Endothelial cell of umbilical vein (primary cell): Measurements from ENCODE around the gene CLPTM1L. TPM values are rescaled to one million over a fixed set of nuclear protein-coding genes. Genes with fewer than 3 reads are reported as not detected.

Source experiments
- BruUV-seq: library from RNA; stranded (reverse); fragments of 400-500 nt; replicated peaks from 2 replicates; lab custom pipeline; 2021; lab: Mats Ljungman, UMichigan
- CTCF ChIA-PET: fragments of 300-600, 350-600 bp; sonication (Branson Sonifier 250); formaldehyde crosslinking; loops from one replicate; lab custom pipeline; 2021; ENCODE audit warnings: antibody characterized with exemption, inconsistent platforms; lab: Charles Lee
- POLR2A ChIA-PET: fragments of 300-600, 350-600 bp; sonication (Branson Sonifier 250); formaldehyde crosslinking; loops from one replicate; lab custom pipeline; 2021; ENCODE audit warnings: antibody characterized with exemption, inconsistent platforms; lab: Charles Lee
- DNase-seq: peaks from one replicate; pipeline ENCODE4 v3.0.0-alpha.2; 2011; ENCODE audit warnings: low read depth, low spot score
- FAIRE-seq: peaks from 2 replicates; lab custom pipeline; 2011; peaks lifted over from hg19 to GRCh38; lab: Jason Lieb, UNC
- H2AFZ ChIP-seq: 2 replicates; pipeline ENCODE4 v1.6.0; 2012; ENCODE audit warnings: low read depth, low read length, control low read depth, inconsistent platforms
- H3K27ac ChIP-seq: 2 replicates; pipeline ENCODE4 v1.5.1; 2011; ENCODE audit warnings: low read depth, mild to moderate bottlenecking, control low read depth, low read length, moderate library complexity; ENCODE audit not compliant: insufficient read depth
- H3K27me3 ChIP-seq, 2 experiments: 2 replicates each; pipeline versions ENCODE4 v1.6.0 to v1.6.1; 2011; ENCODE audit warnings: low read length in 2 of 2, mixed read lengths in 1 of 2; ENCODE audit not compliant: control insufficient read depth in 2 of 2, insufficient read depth in 2 of 2
- H3K36me3 ChIP-seq, 2 experiments: 2 replicates in 1 of 2; 3 replicates in 1 of 2; pipeline ENCODE4 v1.5.1; 2011; ENCODE audit warnings: low read length in 2 of 2, mild to moderate bottlenecking in 1 of 2, moderate library complexity in 1 of 2; ENCODE audit not compliant: control insufficient read depth in 2 of 2, insufficient read depth in 2 of 2; ENCODE audit errors: extremely low read depth in 1 of 2
- H3K4me1 ChIP-seq: 3 replicates; pipeline ENCODE4 v1.5.1; 2011; ENCODE audit warnings: mild to moderate bottlenecking, low read length; ENCODE audit not compliant: control insufficient read depth, insufficient read depth; ENCODE audit errors: extremely low read depth
- H3K4me2 ChIP-seq: 2 replicates; pipeline ENCODE4 v1.6.1; 2011; ENCODE audit warnings: low read length, control low read depth, mixed read lengths; ENCODE audit not compliant: insufficient read depth
- H3K4me3 ChIP-seq, 3 experiments: fragments of 200-600 bp in 1 of 3; sonication (generic), shearing (Covaris generic) in 1 of 3; replicated peaks in 1 of 3; 2 replicates each; pipeline ENCODE4 v1.5.1; 2011 to 2016; ENCODE audit warnings: control low read depth in 3 of 3, low read length in 3 of 3, mild to moderate bottlenecking in 2 of 3, inconsistent platforms in 1 of 3, low read depth in 1 of 3, moderate library complexity in 1 of 3; ENCODE audit not compliant: insufficient read depth in 1 of 3
- H3K79me2 ChIP-seq: 2 replicates; pipeline ENCODE4 v1.6.0; 2012; ENCODE audit warnings: low read length, inconsistent platforms; ENCODE audit not compliant: control insufficient read depth, insufficient read depth
- H3K9ac ChIP-seq: replicated peaks from 2 replicates; pipeline ENCODE3; 2011; ENCODE audit warnings: low read length, control low read depth; ENCODE audit not compliant: insufficient read depth; ENCODE audit errors: extremely low read depth
- H3K9me1 ChIP-seq: replicated peaks from 3 replicates; pipeline ENCODE4 v1.6.0; 2011; ENCODE audit warnings: mild to moderate bottlenecking, low read length; ENCODE audit not compliant: control insufficient read depth, insufficient read depth; ENCODE audit errors: extremely low read depth
- H3K9me3 ChIP-seq: replicated peaks from 2 replicates; pipeline ENCODE4 v1.5.1; 2012; ENCODE audit warnings: low read length, inconsistent platforms; ENCODE audit not compliant: control insufficient read depth, insufficient read depth
- H4K20me1 ChIP-seq: replicated peaks from 2 replicates; pipeline ENCODE3; 2011; ENCODE audit warnings: mild to moderate bottlenecking, low read length; ENCODE audit not compliant: control insufficient read depth, insufficient read depth; ENCODE audit errors: extremely low read depth
- CTCF ChIP-seq, 2 donors: IDR thresholded peaks; 1 replicate in 1 of 2; 2 replicates in 1 of 2; pipeline ENCODE4 v1.5.1; 2011; ENCODE audit warnings: low read length in 2 of 2, mild to moderate bottlenecking in 2 of 2, moderate library complexity in 2 of 2, control low read depth in 1 of 2, inconsistent platforms in 1 of 2, low read depth in 1 of 2; ENCODE audit not compliant: insufficient read depth in 1 of 2; ENCODE audit errors: extremely low read depth in 1 of 2
- EZH2 ChIP-seq: IDR thresholded peaks from 2 replicates; pipeline ENCODE4 v1.6.1; 2012; ENCODE audit warnings: borderline replicate concordance, low read depth, mild to moderate bottlenecking, moderate library complexity, low read length, inconsistent platforms; ENCODE audit not compliant: severe bottlenecking
- FOS ChIP-seq: IDR thresholded peaks from 2 replicates; pipeline ENCODE4 v1.6.1; 2011; ENCODE audit warnings: mild to moderate bottlenecking, low read length, moderate library complexity, borderline replicate concordance; ENCODE audit not compliant: insufficient read depth
- GATA2 ChIP-seq: IDR thresholded peaks from 2 replicates; pipeline ENCODE4 v1.7.0; 2011; ENCODE audit warnings: low read depth, mild to moderate bottlenecking, moderate library complexity, mixed read lengths, low read length; ENCODE audit not compliant: insufficient read length, insufficient read depth
- JUN ChIP-seq: IDR thresholded peaks from 2 replicates; pipeline ENCODE4 v1.6.1; 2011; ENCODE audit warnings: borderline replicate concordance, low read depth; ENCODE audit not compliant: insufficient read length, insufficient read depth
- MAX ChIP-seq: IDR thresholded peaks from 2 replicates; pipeline ENCODE4 v1.6.1; 2011; ENCODE audit not compliant: insufficient read depth, insufficient read length
- MYC ChIP-seq: IDR thresholded peaks from one replicate; pipeline ENCODE4 v1.6.1; 2011; ENCODE audit warnings: mild to moderate bottlenecking, low read depth, low read length
- POLR2A ChIP-seq: IDR thresholded peaks from 2 replicates; pipeline ENCODE4 v1.6.1; 2012; ENCODE audit warnings: low read depth, mild to moderate bottlenecking, control low read depth, low read length
- POLR2AphosphoS5 ChIP-seq: IDR thresholded peaks from 2 replicates; pipeline ENCODE4 v1.6.1; 2012; ENCODE audit warnings: low read depth, mild to moderate bottlenecking, control low read depth, low read length, moderate library complexity; ENCODE audit not compliant: insufficient read depth
- dilution Hi-C: fragments of 300-500 bp; cut with MboI; formaldehyde crosslinking; loops from one replicate; pipeline ENCODE4 v1.15.0; 2019; ENCODE audit warnings: low sequenced_read_pairs; ENCODE audit not compliant: extremely low pct_ligation_motif_present
- intact Hi-C: fragments of 100-400 bp; cut with micrococcal nuclease; formaldehyde crosslinking; loops from one replicate; pipeline ENCODE4 v1.10.0; 2022
- polyA plus RNA-seq, 4 experiments: library from polyadenylated mRNA; depleted of rRNA in 3 of 4; stranded (reverse) in 3 of 4; unstranded in 1 of 4; fragments of >200 nt; gene quantifications; 2 replicates each; pipeline versions ENCODE4 v1.2.1 to v1.2.3, GENCODE V29; 2011 to 2012; ENCODE audit warnings: missing spikeins in 1 of 4
- total RNA-seq: library from RNA; stranded (reverse); gene quantifications from 2 replicates; pipeline ENCODE4 v1.2.3, GENCODE V29; 2021

CLPTM1L gene
- total and polyA plus RNA-seq, 2 donors (not counting 3 experiments of a cell fraction or from before 2014, with no cell fraction given): 116 to 191 TPM

GRCh38 chr5:1322036-1322900, 22.6 kb downstream of the CLPTM1L start:
- Histone ChIP-seq H3K4me1 (no peaks in the 10 kb centered on the region), H3K4me2 (no peak overlapping the region), H3K9me1 (no peaks in the 10 kb centered on the region), H3K27ac (no peak overlapping the region), H3K79me2 (no peaks in the 10 kb centered on the region), H3K36me3 (peaks cover 14 to 59% of the 10 kb centered on the region in 2 experiments), H3K27me3 (no peaks in the 10 kb centered on the region), H4K20me1 (no peaks in the 10 kb centered on the region), H2AFZ (no peak overlapping the region), H3K9me3 (no peaks in the 10 kb centered on the region), H3K4me3 (no peak overlapping the region), H3K9ac (no peak overlapping the region)
- dilution Hi-C loops (no loop called here), intact Hi-C loops (no loop called here)
- FAIRE-seq (no peak), DNase-seq (no peak)
- BruUV-seq: no TSS peak
- ChIA-PET CTCF (no interaction called here), POLR2A (no interaction called here)
- TF ChIP-seq MYC (no peak), FOS (no peak), POLR2AphosphoS5 (no peak), EZH2 (no peak), JUN (no peak), MAX (no peak), CTCF (IDR thresholded peaks at IDR 0.05; ENCODE audit: extremely low read depth in 1 of 2, insufficient read depth in 1 of 2, low read depth in 1 of 2, low read length in 2 of 2) (no peak), POLR2A (no peak), GATA2 (no peak)
